ENCODE results near the gene ATXN7L3. TPM values are rescaled to one million over a fixed set of nuclear protein-coding genes. Genes with fewer than 3 reads are reported as not detected.

Gene ATXN7L3
- total RNA-seq, 4 donors from 2014 or later, result 44.1 to 77.4 (median 52.3) TPM

GRCh38 chr17:44230140-44230539 is 30.5 kb upstream of the ATXN7L3 start:
- 83 to 87% methylated on average over 2 to 9 of the region's 9 CpGs for WGBS, 2 donors (ENCODE audit: low coverage in 1 of 2)
- in situ Hi-C loops (cut with MboI; ENCODE audit: low pct_ligation_motif_present in 1 of 4, low pct_unique_long_range_greater_than_20kb in 1 of 4, low sequenced_read_pairs in 3 of 4), result no loop called here
- no peaks in the 10 kb centered on the region for H3K27me3 ChIP-seq

DNA sequence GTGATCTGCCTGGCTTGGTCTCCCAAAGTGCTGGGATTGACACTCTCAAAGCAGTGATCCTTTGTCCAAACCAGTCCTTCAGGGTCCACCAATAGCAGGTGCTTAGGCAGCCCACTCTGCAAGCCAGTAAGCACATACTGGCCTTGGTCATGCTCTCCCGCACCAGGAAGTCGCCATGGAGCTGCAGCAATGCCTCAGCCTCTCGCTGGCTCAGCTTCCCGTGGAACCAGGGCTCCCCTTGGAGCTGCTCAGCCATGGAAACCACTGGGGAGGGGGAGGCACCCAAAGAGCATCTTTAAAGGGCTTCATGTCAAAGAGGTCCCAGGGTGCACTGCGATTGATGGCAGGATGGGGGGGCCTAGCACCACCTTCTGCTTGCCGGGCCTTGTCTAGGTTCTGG is 29.4 kb upstream of the ATXN7L3 start:
- Histone ChIP-seq H3K27me3 (no peaks in the 10 kb centered on the region), H3K4me3 (no peak overlapping the region), H3K36me3 (no peaks in the 10 kb centered on the region), H3K4me1 (peaks cover 0 to 7% (median 0%) of the 10 kb centered on the region in 4 donors), H3K27ac (no peak overlapping the region), H3K9me3 (no peaks in the 10 kb centered on the region)
- WGBS, 2 donors (ENCODE audit: low coverage in 1 of 2), result 93% methylated on average over 6 of the region's 6 CpGs; no CpG with 5 or more reads in 1 of the 2 donors
- intact Hi-C loops (cut with DNase I; ENCODE audit: low total_unique reads), result loop anchor here (5.0 kb wide), 1 partner anchor 88 kb away; no protein-coding TSS in a partner anchor
- DNase-seq, result no peak
- in situ Hi-C loops (cut with MboI; ENCODE audit: low pct_ligation_motif_present in 1 of 4, low pct_unique_long_range_greater_than_20kb in 1 of 4, low sequenced_read_pairs in 3 of 4), result no loop called here
- TF ChIP-seq CTCF (IDR thresholded peaks at IDR 0.05) (no peak), POLR2AphosphoS5 (IDR thresholded peaks at IDR 0.05) (no peak), POLR2A (IDR thresholded peaks at IDR 0.05) (no peak), EP300 (IDR thresholded peaks at IDR 0.05; ENCODE audit: low read depth) (no peak)

More at GRCh38 chr17:44230140-44230539, 30.5 kb upstream of the ATXN7L3 start:
- Histone ChIP-seq H3K36me3 (no peaks in the 10 kb centered on the region), H3K4me1 (no peaks in the 10 kb centered on the region), H3K4me3 (no peak overlapping the region), H3K27ac (no peak overlapping the region), H3K9me3 (no peaks in the 10 kb centered on the region)
- TF ChIP-seq POLR2A (IDR thresholded peaks at IDR 0.05) (no peak), POLR2AphosphoS5 (IDR thresholded peaks at IDR 0.05) (no peak), EP300 (IDR thresholded peaks at IDR 0.05; ENCODE audit: low read depth) (no peak), CTCF (IDR thresholded peaks at IDR 0.05) (no peak)
- intact Hi-C loops (cut with DNase I; ENCODE audit: low total_unique reads), result no loop called here
- DNase-seq, result no peak

GRCh38 chr17:44223541-44224071 is 23.9 kb upstream of the ATXN7L3 start:
- H3K4me1 ChIP-seq, result peaks cover 12 to 28% (median 22%) of the 10 kb centered on the region in 4 donors
- H3K27me3 ChIP-seq, result no peaks in the 10 kb centered on the region
- H3K4me3 ChIP-seq, result no peak overlapping the region
- H3K9me3 ChIP-seq, result no peaks in the 10 kb centered on the region
- WGBS, 2 donors (ENCODE audit: low coverage in 1 of 2), result 14 to 32% methylated on average over 5 to 7 of the region's 7 CpGs
- H3K36me3 ChIP-seq, result no peaks in the 10 kb centered on the region
- TF ChIP-seq POLR2AphosphoS5 (IDR thresholded peaks at IDR 0.05), result peak in 1 of 3 donors; percentile 52
- no peak for TF ChIP-seq CTCF (IDR thresholded peaks at IDR 0.05)
- intact Hi-C loops (cut with DNase I; ENCODE audit: low total_unique reads), result no loop called here
- peak overlapping the region; percentile 99 to 100 (median 100) for H3K27ac ChIP-seq
- peak; percentile 62 for DNase-seq
- in situ Hi-C loops (cut with MboI; ENCODE audit: low pct_ligation_motif_present in 1 of 4, low pct_unique_long_range_greater_than_20kb in 1 of 4, low sequenced_read_pairs in 3 of 4), result no loop called here

GRCh38 chr17:44222112-44222869 is 22.6 kb upstream of the ATXN7L3 start:
- WGBS, 2 donors (ENCODE audit: low coverage in 1 of 2), result 9 to 14% methylated on average over 16 to 36 of the region's 36 CpGs
- no peaks in the 10 kb centered on the region for H3K9me3 ChIP-seq
- H3K27ac ChIP-seq, result peak overlapping the region; percentile 99 to 100 (median 100)
- H3K4me3 ChIP-seq, result peak overlapping the region; percentile 25 to 98 (median 90)
- in situ Hi-C loops (cut with MboI; ENCODE audit: low pct_ligation_motif_present in 1 of 4, low pct_unique_long_range_greater_than_20kb in 1 of 4, low sequenced_read_pairs in 3 of 4) (no loop called here), intact Hi-C loops (cut with DNase I; ENCODE audit: low total_unique reads) (no loop called here)
- TF ChIP-seq POLR2A (IDR thresholded peaks at IDR 0.05) (peak; percentile 51), POLR2AphosphoS5 (IDR thresholded peaks at IDR 0.05) (peak; percentile 24 to 53 (median 38)), CTCF (IDR thresholded peaks at IDR 0.05) (peak in 2 of 5 experiments; percentile 17 to 24), EP300 (IDR thresholded peaks at IDR 0.05; ENCODE audit: low read depth) (no peak)
- no peaks in the 10 kb centered on the region for H3K36me3 ChIP-seq
- DNase-seq, result peak; percentile 83
- H3K4me1 ChIP-seq, result peaks cover 21 to 37% (median 32%) of the 10 kb centered on the region in 4 donors
- no peaks in the 10 kb centered on the region for H3K27me3 ChIP-seq
